HEK293T (cell line): ENCODE measurements around the gene KRTAP10-5.
"Not testable (repeated sequence)": the region's sequence is repeated elsewhere in the genome, so short reads cannot be mapped to it uniquely, and the experiment has no call there.

ENCODE experiments used
- CTCF ChIA-PET: fragments of 350-600 bp; formaldehyde crosslinking; extraction: SDS; loops from one replicate; lab custom pipeline; 2021; ENCODE audit warnings: antibody characterized with exemption, inconsistent platforms; lab: Yijun Ruan, JAX
- POLR2A ChIA-PET: fragments of 350-600 bp; formaldehyde crosslinking; extraction: SDS; loops from one replicate; lab custom pipeline; 2020; ENCODE audit warnings: antibody characterized with exemption, inconsistent platforms; lab: Yijun Ruan, JAX
- DNase-seq: peaks from one replicate; pipeline ENCODE4 v3.0.0; 2012; ENCODE audit warnings: mixed read lengths; ENCODE audit errors: extremely low spot score
- ARNT ChIP-seq: fragments of 450-650 bp; IDR thresholded peaks from 2 replicates; pipeline ENCODE4 v1.6.1; 2017; ENCODE audit warnings: mild to moderate bottlenecking
- BHLHE40 ChIP-seq: fragments of 450-650 bp; IDR thresholded peaks from 2 replicates; pipeline ENCODE4 v1.6.1; 2016; ENCODE audit warnings: mild to moderate bottlenecking, moderate library complexity, borderline replicate concordance
- CTBP1 ChIP-seq: fragments of 450-650 bp; IDR thresholded peaks from 2 replicates; pipeline ENCODE4 v1.6.1; 2016; ENCODE audit warnings: borderline replicate concordance
- ELF4 ChIP-seq: fragments of 450-650 bp; IDR thresholded peaks from 2 replicates; pipeline ENCODE4 v1.6.1; 2017; ENCODE audit warnings: antibody characterized with exemption
- FOXA1 ChIP-seq: fragments of 450-650 bp; IDR thresholded peaks from 2 replicates; pipeline ENCODE4 v1.6.1; 2016; ENCODE audit warnings: mild to moderate bottlenecking
- FOXK2 ChIP-seq: fragments of 450-650 bp; IDR thresholded peaks from 2 replicates; pipeline ENCODE4 v1.6.1; 2016; ENCODE audit warnings: mild to moderate bottlenecking
- FOXM1 ChIP-seq: fragments of 450-650 bp; IDR thresholded peaks from 2 replicates; pipeline ENCODE4 v1.6.1; 2017; ENCODE audit warnings: mild to moderate bottlenecking, borderline replicate concordance
- HDGF ChIP-seq: fragments of 450-650 bp; IDR thresholded peaks from 2 replicates; pipeline ENCODE4 v1.6.1; 2017; ENCODE audit warnings: antibody characterized with exemption, borderline replicate concordance
- L3MBTL2 ChIP-seq: fragments of 450-650 bp; conservative IDR thresholded peaks from 2 replicates; pipeline ENCODE4 v1.6.1; 2016; ENCODE audit warnings: mild to moderate bottlenecking
- LEF1 ChIP-seq: fragments of 450-650 bp; IDR thresholded peaks from 2 replicates; pipeline ENCODE4 v1.6.1; 2017; ENCODE audit warnings: mild to moderate bottlenecking, borderline replicate concordance
- NFRKB ChIP-seq: fragments of 450-650 bp; IDR thresholded peaks from 2 replicates; pipeline ENCODE4 v1.6.1; 2016; ENCODE audit warnings: mild to moderate bottlenecking, moderate library complexity
- PKNOX1 ChIP-seq: fragments of 450-650 bp; IDR thresholded peaks from 2 replicates; pipeline ENCODE4 v1.6.1; 2016
- SP1 ChIP-seq: fragments of 450-650 bp; IDR thresholded peaks from 2 replicates; pipeline ENCODE4 v1.6.1; 2017
- SUZ12 ChIP-seq: fragments of 450-650 bp; IDR thresholded peaks from 2 replicates; pipeline ENCODE4 v1.6.1; 2016; ENCODE audit warnings: mild to moderate bottlenecking
- TARDBP ChIP-seq: fragments of 450-650 bp; IDR thresholded peaks from 2 replicates; pipeline ENCODE4 v1.6.1; 2016
- ZNF384 ChIP-seq: fragments of 450-650 bp; IDR thresholded peaks from 2 replicates; pipeline ENCODE4 v1.6.1; 2016

Gene KRTAP10-5

GRCh38 chr21:44552136-44552535 lies 28.3 kb downstream of the KRTAP10-5 start:
- peak; percentile 5 for DNase-seq
- ChIA-PET CTCF (no interaction called here), POLR2A (no interaction called here)
- TF ChIP-seq BHLHE40 (no peak), L3MBTL2 (no peak), TARDBP (no peak), NFRKB (no peak), CTBP1 (no peak), ARNT (no peak), FOXK2 (no peak), HDGF (no peak), ELF4 (no peak)

GRCh38 chr21:44551340-44551961 lies 29.0 kb downstream of the KRTAP10-5 start, which contains the start of gene KRTAP10-2:
KRTAP10-2 (minus strand) TSS chr21:44551505; CDS start chr21:44551458, 47 bp downstream.
- POLR2A ChIA-PET = no interaction called here
- DNase-seq = no peak
- CTCF ChIA-PET = no interaction called here
- no peak for TF ChIP-seq ZNF384
- no peak for TF ChIP-seq SUZ12
- no peak for TF ChIP-seq CTBP1
- no peak for TF ChIP-seq BHLHE40
- TF ChIP-seq ARNT = no peak
- no peak for TF ChIP-seq L3MBTL2
- TF ChIP-seq SP1 = no peak
- TF ChIP-seq FOXM1 = no peak
- no peak for TF ChIP-seq FOXK2
- no peak for TF ChIP-seq ELF4
- TF ChIP-seq NFRKB = no peak
- no peak for TF ChIP-seq PKNOX1
- no peak for TF ChIP-seq HDGF
- no peak for TF ChIP-seq TARDBP
- no peak for TF ChIP-seq LEF1
- TF ChIP-seq FOXA1 = no peak

- TF ChIP-seq BHLHE40 (no peak), NFRKB (no peak), FOXA1 (no peak), PKNOX1 (no peak), SP1 (no peak), ZNF384 (no peak), ELF4 (no peak), CTBP1 (no peak), SUZ12 (no peak), LEF1 (no peak), FOXK2 (no peak), L3MBTL2 (no peak), FOXM1 (no peak), ARNT (no peak), TARDBP (no peak)
- ChIA-PET POLR2A (no interaction called here), CTCF (no interaction called here)
- DNase-seq = no peak
These were observed 29.6 kb downstream of the KRTAP10-5 start for GRCh38 chr21:44550807-44551206.

GRCh38 chr21:44550285-44550684 lies 30.1 kb downstream of the KRTAP10-5 start:
- POLR2A ChIA-PET, DNase-seq, CTCF ChIA-PET: not testable (repeated sequence)

GRCh38 chr21:44549525-44550211 lies 30.7 kb downstream of the KRTAP10-5 start:
- ChIA-PET CTCF (no interaction called here), POLR2A (no interaction called here)

GRCh38 chr21:44548922-44549321 lies 31.5 kb downstream of the KRTAP10-5 start:
- POLR2A ChIA-PET = no interaction called here
- CTCF ChIA-PET = no interaction called here
- no peak for DNase-seq
- TF ChIP-seq FOXA1 (no peak), CTBP1 (no peak), TARDBP (no peak), SP1 (no peak), ARNT (no peak), ELF4 (no peak), PKNOX1 (no peak)

More at GRCh38 chr21:44549525-44550211, 30.7 kb downstream of the KRTAP10-5 start:
- DNase-seq = no peak
- no peak for TF ChIP-seq HDGF
- TF ChIP-seq PKNOX1 = no peak
- TF ChIP-seq L3MBTL2 = no peak
- TF ChIP-seq SP1 = no peak
